ENCODE results near the gene RHOT2. TPM values are rescaled to one million over a fixed set of nuclear protein-coding genes. Genes with fewer than 3 reads are reported as not detected.
A peak's percentile ranks its signal among the peaks of the same experiment; 100 is the strongest.

Gene RHOT2
- total RNA-seq, 4 donors from 2014 or later: 68.6 to 188 (median 106) TPM

GRCh38 chr16:694863-695354, 27.0 kb downstream of the RHOT2 start:
- Histone ChIP-seq H3K4me3 (peak overlapping the region in 1 of 4 donors; percentile 27), H3K9me3 (no peaks in the 10 kb centered on the region), H3K36me3 (peaks cover 0 to 8% (median 0%) of the 10 kb centered on the region in 3 donors), H3K4me1 (peaks cover 0 to 31% (median 15%) of the 10 kb centered on the region in 4 donors), H3K27ac (no peak overlapping the region), H3K27me3 (peaks cover 0 to 70% of the 10 kb centered on the region in 2 donors)
- WGBS, 2 donors: 0 to 3% methylated on average over 1 to 12 of the region's 37 CpGs
- DNase-seq (ENCODE audit: low spot score in 2 of 2): no peak
- TF ChIP-seq POLR2A (IDR thresholded peaks at IDR 0.05): no peak
- no peak for TF ChIP-seq CTCF (IDR thresholded peaks at IDR 0.05)
- no peak for TF ChIP-seq EP300 (IDR thresholded peaks at IDR 0.05)

GRCh38 chr16:695355-696089, 27.6 kb downstream of the RHOT2 start:
- H3K4me3 ChIP-seq: peak overlapping the region in 2 of 4 donors; percentile 10 to 33

GRCh38 chr16:698911-699671, 31.2 kb downstream of the RHOT2 start:
- TF ChIP-seq POLR2A (IDR thresholded peaks at IDR 0.05) (no peak), CTCF (IDR thresholded peaks at IDR 0.05) (no peak), EP300 (IDR thresholded peaks at IDR 0.05) (no peak)
- Histone ChIP-seq H3K9me3 (no peaks in the 10 kb centered on the region), H3K27ac (no peak overlapping the region), H3K27me3 (peaks cover 0 to 90% of the 10 kb centered on the region in 2 donors), H3K4me3 (no peak overlapping the region), H3K4me1 (peaks cover 0 to 31% (median 11%) of the 10 kb centered on the region in 4 donors), H3K36me3 (peaks cover 0 to 8% (median 0%) of the 10 kb centered on the region in 3 donors)
- 65 to 74% methylated on average over 16 to 19 of the region's 19 CpGs for WGBS, 2 donors
- no peak for DNase-seq (ENCODE audit: low spot score in 2 of 2)

More at GRCh38 chr16:695355-696089, 27.6 kb downstream of the RHOT2 start:
- peaks cover 0 to 30% (median 14%) of the 10 kb centered on the region in 4 donors for H3K4me1 ChIP-seq
- WGBS, 2 donors: 6 to 14% methylated on average over 21 to 34 of the region's 71 CpGs
- H3K27me3 ChIP-seq: peaks cover 0 to 76% of the 10 kb centered on the region in 2 donors
- no peak for DNase-seq (ENCODE audit: low spot score in 2 of 2)
- TF ChIP-seq EP300 (IDR thresholded peaks at IDR 0.05) (no peak), POLR2A (IDR thresholded peaks at IDR 0.05) (no peak), CTCF (IDR thresholded peaks at IDR 0.05) (no peak)
- H3K27ac ChIP-seq: no peak overlapping the region
- H3K9me3 ChIP-seq: no peaks in the 10 kb centered on the region
- H3K36me3 ChIP-seq: peaks cover 0 to 8% (median 0%) of the 10 kb centered on the region in 3 donors

GRCh38 chr16:700684-701584, 33.0 kb downstream of the RHOT2 start:
- peaks cover 0 to 85% of the 10 kb centered on the region in 2 donors for H3K27me3 ChIP-seq
- no peak overlapping the region for H3K4me3 ChIP-seq
- no peak for DNase-seq (ENCODE audit: low spot score in 2 of 2)
- peaks cover 0 to 26% (median under 1%) of the 10 kb centered on the region in 4 donors for H3K4me1 ChIP-seq
- TF ChIP-seq POLR2A (IDR thresholded peaks at IDR 0.05) (no peak), EP300 (IDR thresholded peaks at IDR 0.05) (no peak), CTCF (IDR thresholded peaks at IDR 0.05) (no peak)
- WGBS, 2 donors: 5 to 28% methylated on average over 15 to 52 of the region's 76 CpGs
- peaks cover 0 to 8% (median 0%) of the 10 kb centered on the region in 3 donors for H3K36me3 ChIP-seq
- no peak overlapping the region for H3K27ac ChIP-seq
- no peaks in the 10 kb centered on the region for H3K9me3 ChIP-seq
